Natural killer cell treated with Interleukin-12 subunit alpha and Interleukin-12 subunit beta and Interleukin-15 and Interleukin-18, amount 100 ng/mL, for 72 hours (primary cell): ENCODE data around the gene SSH2. TPM values are rescaled to one million over a fixed set of nuclear protein-coding genes. Genes with fewer than 3 reads are reported as not detected.

Source experiments
- ATAC-seq, 2 donors: fragments of 150-1000 bp; cut with Tn5 transposase in 1 of 2; sonication (Bioruptor Pico), chemical (Tn5 transposase) in 1 of 2; 2 replicates each; pipeline ENCODE4 v1.10.0; 2021
- DNase-seq: peaks from one replicate; pipeline ENCODE4 v3.0.0; 2022; ENCODE audit warnings: low spot score
- H3K27ac Mint-ChIP-seq, 2 donors: 1 replicate in 1 of 2; 2 replicates in 1 of 2; pipeline ENCODE4 v1.8.0; 2022; ENCODE audit warnings: mixed read lengths in 2 of 2, mild to moderate bottlenecking in 1 of 2, moderate library complexity in 1 of 2
- H3K27me3 Mint-ChIP-seq, 2 donors: 1 replicate in 1 of 2; 2 replicates in 1 of 2; pipeline ENCODE4 v1.8.0; 2022; ENCODE audit warnings: mixed read lengths in 2 of 2
- H3K36me3 Mint-ChIP-seq: one replicate; pipeline ENCODE4 v1.8.0; 2022; ENCODE audit warnings: mixed read lengths
- H3K4me1 Mint-ChIP-seq, 2 donors: 1 replicate in 1 of 2; 2 replicates in 1 of 2; pipeline ENCODE4 v1.8.0; 2022; ENCODE audit warnings: low read depth in 2 of 2, mixed read lengths in 2 of 2, mild to moderate bottlenecking in 1 of 2
- H3K4me3 Mint-ChIP-seq: one replicate; pipeline ENCODE4 v1.8.0; 2022; ENCODE audit warnings: mixed read lengths
- H3K9me3 Mint-ChIP-seq: 2 replicates; pipeline ENCODE4 v1.8.0; 2022; ENCODE audit warnings: mixed read lengths
- total RNA-seq, 2 donors: library from RNA; stranded (reverse); gene quantifications; one replicate each; pipeline ENCODE4 v1.2.3, GENCODE V29; 2022

Gene SSH2
- total RNA-seq, 2 donors from 2014 or later: 44.4 to 72.2 TPM

DNA sequence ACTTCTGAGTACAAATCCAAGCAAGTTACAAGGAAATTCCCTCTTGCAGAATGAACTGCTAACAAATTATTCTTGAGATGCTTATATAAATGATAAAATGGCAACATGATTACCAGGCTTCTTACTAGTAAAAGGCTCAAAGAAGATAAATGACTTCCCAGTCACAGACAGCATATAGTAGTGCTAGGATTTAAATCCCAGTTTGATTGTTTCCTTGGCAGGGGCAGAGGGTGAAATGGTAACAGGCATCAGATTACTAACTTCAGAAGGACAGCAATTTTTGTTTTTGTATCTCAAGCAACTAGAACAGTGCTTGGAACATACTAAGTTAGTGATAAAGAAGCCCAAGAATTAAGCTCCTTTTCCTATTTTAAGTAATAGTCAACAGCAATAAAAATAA is 102.8 kb downstream of the SSH2 start:
- Mint-ChIP-seq H3K27me3 (no peaks in the 10 kb centered on the region), H3K4me3 (no peak overlapping the region), H3K4me1 (peaks cover 9 to 12% of the 10 kb centered on the region in 2 donors), H3K9me3 (no peaks in the 10 kb centered on the region), H3K36me3 (no peaks in the 10 kb centered on the region), H3K27ac (no peak overlapping the region)
- no peak for DNase-seq
- no peak for ATAC-seq

DNA sequence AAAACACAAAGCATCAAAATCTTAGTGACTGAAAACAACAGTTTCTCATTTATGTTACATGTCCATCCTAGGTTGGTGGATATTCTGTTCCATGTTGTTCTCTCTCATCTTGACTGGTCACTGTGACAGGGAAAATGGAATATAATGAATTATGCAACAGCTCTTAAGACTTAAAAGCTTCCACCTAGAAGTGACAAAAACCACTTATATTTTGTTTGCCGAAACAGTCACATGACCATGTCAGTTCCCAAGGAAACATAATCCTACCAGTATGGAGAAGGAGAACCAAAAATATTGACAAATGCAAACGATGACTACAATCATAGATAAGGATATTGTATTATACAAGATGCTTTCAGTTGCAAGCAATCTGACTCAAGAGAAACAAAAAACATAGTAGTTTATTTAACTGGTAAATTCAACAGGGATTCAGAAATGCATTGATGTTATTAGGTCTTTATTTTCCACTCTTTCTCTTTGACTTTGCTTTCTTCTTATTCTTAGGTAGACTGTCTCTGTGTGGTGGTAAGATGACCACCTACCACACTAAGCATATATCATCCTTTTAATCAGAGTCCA is 103.8 kb downstream of the SSH2 start:
- no peaks in the 10 kb centered on the region for H3K27me3 Mint-ChIP-seq
- H3K36me3 Mint-ChIP-seq: no peaks in the 10 kb centered on the region
- ATAC-seq (no peak), DNase-seq (no peak)
- H3K27ac Mint-ChIP-seq: no peak overlapping the region
- H3K4me1 Mint-ChIP-seq: peaks cover 9 to 12% of the 10 kb centered on the region in 2 donors
- H3K9me3 Mint-ChIP-seq: no peaks in the 10 kb centered on the region
- no peak overlapping the region for H3K4me3 Mint-ChIP-seq

DNA sequence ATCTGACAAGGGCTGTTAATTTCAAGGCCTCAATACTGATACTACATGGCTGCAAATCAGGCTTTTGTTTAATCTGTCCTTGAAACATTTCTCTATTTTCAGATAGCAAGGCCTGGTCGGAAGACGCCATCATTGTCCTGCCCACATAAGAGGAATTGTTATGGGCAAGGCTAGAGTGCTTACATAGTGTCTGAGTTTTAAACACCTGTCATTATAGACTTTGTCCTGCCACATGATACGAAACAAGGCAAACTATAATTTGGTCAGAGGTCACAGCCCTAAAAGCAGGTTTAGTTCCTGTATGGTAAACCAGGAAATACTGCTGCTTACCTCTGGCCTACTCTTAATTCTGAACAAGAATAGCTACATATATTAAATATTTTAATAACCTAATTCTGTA is 104.4 kb downstream of the SSH2 start:
- Mint-ChIP-seq H3K27ac (no peak overlapping the region), H3K4me1 (peaks cover 6 to 9% of the 10 kb centered on the region in 2 donors), H3K27me3 (no peaks in the 10 kb centered on the region), H3K9me3 (no peaks in the 10 kb centered on the region), H3K4me3 (no peak overlapping the region), H3K36me3 (no peaks in the 10 kb centered on the region)
- ATAC-seq (no peak), DNase-seq (no peak)

DNA sequence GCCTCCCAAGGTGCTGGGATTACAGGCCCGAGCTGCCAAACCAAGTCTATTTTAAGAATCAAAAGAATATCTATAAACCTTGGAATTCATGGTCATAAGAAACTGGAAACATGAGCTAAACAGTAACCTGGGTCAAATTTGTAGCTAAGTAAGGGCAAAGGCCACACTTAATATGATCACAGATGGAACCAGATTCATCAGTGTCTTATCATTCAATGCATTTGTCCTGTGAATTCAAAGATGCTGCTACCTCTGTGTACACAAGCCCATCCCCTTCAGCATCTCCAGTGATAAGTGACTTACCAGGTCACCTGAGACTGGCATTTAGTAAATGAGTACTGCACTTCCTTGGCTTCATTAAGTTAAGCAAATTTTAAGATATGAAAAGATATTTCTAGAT is 108.1 kb downstream of the SSH2 start:
- Mint-ChIP-seq H3K9me3 (no peaks in the 10 kb centered on the region), H3K4me1 (peaks cover 0 to 5% of the 10 kb centered on the region in 2 donors), H3K27ac (no peak overlapping the region), H3K27me3 (no peaks in the 10 kb centered on the region), H3K4me3 (no peak overlapping the region), H3K36me3 (no peaks in the 10 kb centered on the region)
- ATAC-seq (no peak), DNase-seq (no peak)

DNA sequence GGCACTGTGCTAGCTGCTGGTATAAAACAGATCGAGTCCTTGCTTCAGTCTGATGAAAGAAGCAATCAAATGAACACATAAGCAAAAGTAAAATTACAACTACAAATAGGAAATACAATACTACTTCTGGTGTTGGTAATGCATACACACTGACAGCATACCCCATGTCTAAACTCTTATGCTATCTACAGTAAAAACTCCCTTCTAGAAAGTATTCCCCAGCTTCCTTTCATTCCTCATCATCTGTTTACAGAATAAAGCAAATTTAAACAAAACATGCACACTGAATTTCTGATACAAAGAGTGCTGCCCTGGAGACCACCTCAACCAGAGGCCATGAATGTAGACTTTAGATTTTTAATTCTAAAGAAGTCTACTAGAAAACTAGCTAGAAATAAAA is 109.6 kb downstream of the SSH2 start:
- no peaks in the 10 kb centered on the region for H3K36me3 Mint-ChIP-seq
- no peak overlapping the region for H3K4me3 Mint-ChIP-seq
- DNase-seq (no peak), ATAC-seq (no peak)
- peaks cover 0 to 5% of the 10 kb centered on the region in 2 donors for H3K4me1 Mint-ChIP-seq
- H3K27ac Mint-ChIP-seq: no peak overlapping the region
- H3K27me3 Mint-ChIP-seq: no peaks in the 10 kb centered on the region
- H3K9me3 Mint-ChIP-seq: no peaks in the 10 kb centered on the region

DNA sequence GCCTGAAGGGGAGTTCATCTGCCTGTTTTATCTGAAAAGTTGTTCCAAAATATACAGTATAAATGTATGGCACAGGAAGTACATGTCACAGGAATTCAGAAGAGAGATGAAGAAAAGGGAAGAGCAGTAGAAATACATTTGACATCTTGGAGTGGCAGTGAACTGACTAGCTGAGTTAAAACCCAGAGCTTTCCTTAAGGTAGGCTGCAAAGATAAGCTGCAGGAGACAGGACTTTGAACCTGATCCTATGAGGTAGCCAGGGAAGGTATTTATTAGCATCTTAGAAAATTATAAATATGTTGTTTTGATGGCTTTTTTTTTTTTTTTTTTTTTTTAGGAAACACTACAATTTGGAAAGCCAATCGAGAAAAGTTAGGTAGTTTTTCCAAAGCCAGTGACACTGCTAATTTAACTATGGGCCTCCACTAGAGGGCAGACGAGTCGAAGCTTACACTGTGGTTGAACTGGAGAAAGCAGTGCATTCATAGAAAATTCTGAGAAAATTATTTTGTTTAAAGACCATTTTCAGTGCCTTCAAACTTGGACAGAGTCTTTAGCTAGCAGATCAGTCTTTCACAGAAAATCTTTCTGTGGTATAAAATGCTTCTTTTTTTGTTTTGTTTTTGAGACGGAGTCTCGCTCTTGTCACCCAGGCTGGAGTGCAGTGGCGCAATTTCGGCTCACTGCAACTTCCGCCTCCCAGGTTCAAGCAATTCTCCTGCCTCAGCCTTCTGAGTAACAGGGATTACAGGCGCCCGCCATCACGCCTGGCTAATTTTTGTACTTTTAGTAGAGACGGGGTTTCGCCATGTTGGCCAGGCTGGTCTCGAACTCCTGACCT is 122.3 kb downstream of the SSH2 start:
- Mint-ChIP-seq H3K36me3 (no peaks in the 10 kb centered on the region), H3K27me3 (no peaks in the 10 kb centered on the region), H3K4me1 (peaks cover 0 to 3% of the 10 kb centered on the region in 2 donors), H3K9me3 (no peaks in the 10 kb centered on the region), H3K4me3 (no peak overlapping the region), H3K27ac (no peak overlapping the region)
- ATAC-seq (peak; percentile 71 to 82), DNase-seq (peak; percentile 73)

DNA sequence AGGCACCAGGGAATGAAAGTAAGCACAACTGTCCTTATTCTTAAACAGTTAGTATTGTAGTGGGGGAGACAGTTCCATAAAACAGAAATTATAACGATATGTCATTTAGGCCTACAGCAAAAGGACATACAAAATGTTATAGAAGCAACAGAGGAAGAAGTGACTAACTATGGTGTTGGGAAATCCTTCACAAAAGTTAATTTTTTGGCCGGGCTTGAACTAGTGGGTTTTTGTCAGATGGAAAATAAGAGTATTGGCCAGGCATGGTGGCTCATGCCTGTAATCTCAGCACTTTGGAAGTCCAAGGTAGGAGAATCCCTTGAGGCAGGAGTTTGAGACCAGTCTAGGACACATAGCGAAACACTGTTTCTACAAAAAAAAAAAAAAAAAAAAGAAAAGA is 127.8 kb downstream of the SSH2 start:
- ATAC-seq (no peak), DNase-seq (no peak)
- H3K27ac Mint-ChIP-seq: no peak overlapping the region
- no peaks in the 10 kb centered on the region for H3K9me3 Mint-ChIP-seq
- H3K4me3 Mint-ChIP-seq: no peak overlapping the region
- H3K4me1 Mint-ChIP-seq: peaks cover 0 to under 1% of the 10 kb centered on the region in 2 donors
- H3K27me3 Mint-ChIP-seq: no peaks in the 10 kb centered on the region
- H3K36me3 Mint-ChIP-seq: no peaks in the 10 kb centered on the region

DNA sequence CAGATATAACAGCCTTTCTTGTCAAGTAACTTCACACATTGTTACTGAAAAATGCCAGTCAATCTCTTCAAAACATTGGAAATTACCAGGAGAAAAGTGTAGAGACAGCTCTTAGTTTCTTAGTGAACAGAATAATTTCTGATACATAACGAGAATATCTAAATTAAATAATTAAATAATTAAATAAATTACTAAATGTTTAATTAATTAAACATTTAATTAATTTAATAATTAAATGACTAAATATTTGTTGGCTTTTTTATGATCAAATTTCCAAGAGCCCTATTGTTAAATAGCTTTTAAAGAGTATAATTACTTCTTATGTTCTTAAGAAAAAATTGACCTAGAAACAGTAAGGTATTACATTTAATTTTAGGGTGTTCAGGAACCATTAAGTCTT is 129.6 kb downstream of the SSH2 start:
- ATAC-seq: no peak
- DNase-seq: no peak
- no peaks in the 10 kb centered on the region for H3K36me3 Mint-ChIP-seq
- no peak overlapping the region for H3K4me3 Mint-ChIP-seq
- H3K27ac Mint-ChIP-seq: no peak overlapping the region
- H3K4me1 Mint-ChIP-seq: no peaks in the 10 kb centered on the region
- H3K9me3 Mint-ChIP-seq: no peaks in the 10 kb centered on the region
- no peaks in the 10 kb centered on the region for H3K27me3 Mint-ChIP-seq

DNA sequence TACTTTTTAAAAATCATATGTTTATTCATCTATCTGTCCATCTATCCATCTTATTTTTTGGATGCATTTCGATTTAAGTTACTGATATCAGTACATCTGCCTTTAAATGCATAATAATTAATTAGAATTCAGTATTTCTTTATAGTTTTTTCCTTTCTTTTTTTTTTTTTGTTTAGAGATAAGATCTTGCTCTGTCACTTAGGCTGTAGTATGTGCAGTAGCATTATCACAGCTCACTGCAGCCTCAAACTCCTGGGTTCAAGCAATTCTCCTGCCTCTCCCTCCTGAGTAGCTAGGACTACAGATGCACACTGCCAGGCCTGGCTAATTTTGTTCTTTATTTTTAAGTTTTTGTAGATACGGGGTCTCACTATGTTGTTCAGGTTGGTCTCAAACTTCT is 133.4 kb downstream of the SSH2 start:
- DNase-seq (no peak), ATAC-seq (no peak)
- Mint-ChIP-seq H3K4me1 (no peaks in the 10 kb centered on the region), H3K27me3 (no peaks in the 10 kb centered on the region), H3K36me3 (no peaks in the 10 kb centered on the region), H3K9me3 (no peaks in the 10 kb centered on the region), H3K4me3 (no peak overlapping the region), H3K27ac (no peak overlapping the region)

DNA sequence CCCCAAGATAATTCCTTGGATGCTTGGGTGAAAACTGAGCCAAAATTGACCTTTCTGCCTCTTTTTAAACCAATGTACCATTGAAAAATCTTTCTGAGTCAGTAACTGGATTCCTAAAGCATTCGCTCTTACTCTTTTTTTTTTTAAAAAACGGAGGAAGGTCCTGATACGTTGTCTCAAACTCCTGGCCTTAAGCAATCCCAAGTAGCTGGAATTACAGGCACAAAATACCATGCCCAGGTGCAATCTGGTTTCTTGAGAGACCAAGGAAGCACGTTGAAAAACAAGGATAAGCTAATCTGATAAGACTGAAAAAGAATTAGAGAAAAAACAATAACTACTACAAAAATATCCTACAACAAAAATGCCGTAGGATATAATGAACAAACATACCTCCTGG is 136.5 kb downstream of the SSH2 start:
- DNase-seq (no peak), ATAC-seq (no peak)
- H3K4me3 Mint-ChIP-seq: no peak overlapping the region
- no peak overlapping the region for H3K27ac Mint-ChIP-seq
- no peaks in the 10 kb centered on the region for H3K27me3 Mint-ChIP-seq
- peaks cover 0 to 4% of the 10 kb centered on the region in 2 donors for H3K4me1 Mint-ChIP-seq
- no peaks in the 10 kb centered on the region for H3K9me3 Mint-ChIP-seq
- H3K36me3 Mint-ChIP-seq: no peaks in the 10 kb centered on the region

DNA sequence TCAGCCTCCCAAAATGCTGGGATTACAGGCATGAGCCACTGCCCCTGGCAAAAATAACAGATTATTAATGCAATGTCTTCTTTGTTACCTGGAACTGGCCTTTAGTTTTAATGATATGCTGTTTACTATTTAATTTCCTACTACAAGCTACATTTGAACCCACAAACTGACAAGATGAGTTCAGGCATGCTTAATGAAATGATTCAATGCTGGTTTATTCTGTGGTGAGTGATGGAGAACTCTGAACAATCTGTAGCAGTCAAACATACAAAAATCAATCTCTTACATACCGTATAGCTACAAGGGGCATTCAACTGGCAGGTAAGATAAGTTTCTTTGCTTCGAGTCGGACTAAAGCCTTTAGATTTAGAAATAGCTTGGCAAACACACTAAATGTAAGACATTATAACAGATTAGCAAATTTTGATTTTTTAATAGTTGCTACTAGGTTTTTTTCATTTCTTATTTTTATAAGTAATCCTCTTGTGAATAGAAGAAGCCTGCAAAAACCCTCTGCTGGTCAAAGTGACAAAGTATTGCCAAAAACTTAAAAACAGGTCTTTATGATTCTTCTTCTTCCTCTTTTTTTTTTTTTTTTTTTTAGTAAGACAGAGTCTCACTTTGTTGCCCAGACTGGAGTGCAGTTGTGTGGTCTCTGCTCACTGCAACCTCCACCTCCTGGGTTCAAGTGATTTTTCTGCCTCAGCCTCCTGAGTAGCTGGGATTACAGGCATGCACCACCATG is 138.5 kb downstream of the SSH2 start:
- ATAC-seq (no peak), DNase-seq (no peak)
- Mint-ChIP-seq H3K9me3 (no peaks in the 10 kb centered on the region), H3K4me1 (peaks cover 0 to 4% of the 10 kb centered on the region in 2 donors), H3K4me3 (no peak overlapping the region), H3K27ac (no peak overlapping the region), H3K27me3 (no peaks in the 10 kb centered on the region), H3K36me3 (no peaks in the 10 kb centered on the region)

DNA sequence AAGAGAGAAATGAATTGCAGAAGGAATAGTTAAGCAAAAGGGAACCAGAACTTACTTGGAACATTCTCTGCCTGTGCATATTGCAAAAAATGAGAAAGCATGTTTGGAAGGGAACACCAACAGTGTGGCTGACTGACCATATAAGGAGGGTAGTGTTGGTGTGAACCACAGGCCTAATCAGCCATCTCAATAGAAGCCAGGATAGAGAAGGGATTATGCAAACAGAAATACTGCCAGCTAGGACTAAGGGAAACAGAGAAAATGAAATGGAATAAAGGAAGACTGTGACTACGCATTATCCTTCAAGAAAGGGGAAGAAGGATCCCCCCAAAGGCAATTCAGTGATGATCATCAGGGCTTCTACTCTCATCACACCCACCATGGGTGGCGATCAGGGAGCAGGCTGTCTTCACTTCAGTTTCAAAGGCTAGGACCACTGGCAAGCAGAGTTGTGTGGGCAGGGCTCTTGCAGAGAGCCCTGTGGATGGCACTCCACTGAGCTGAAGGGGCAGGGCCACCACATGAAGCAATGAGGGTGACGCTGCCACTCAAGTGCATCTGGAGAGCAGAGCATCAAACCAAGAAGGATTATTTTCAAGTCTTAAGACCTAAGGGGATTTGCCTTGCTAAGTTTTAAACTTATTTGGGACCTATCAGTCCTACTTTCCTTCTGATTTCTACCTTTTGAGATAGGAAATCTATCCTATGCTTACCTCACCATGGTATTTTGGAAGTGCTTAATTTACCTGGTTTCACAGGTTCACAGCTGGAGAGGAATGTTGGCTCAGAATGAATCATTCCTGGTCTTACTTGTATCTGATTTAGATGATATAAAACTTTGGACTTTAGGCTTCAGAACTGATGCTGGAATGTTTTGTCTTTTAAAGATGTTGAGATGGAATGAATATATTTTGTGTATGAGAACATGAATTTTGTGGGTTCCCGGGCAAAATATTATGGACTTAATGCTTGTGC is 140.5 kb downstream of the SSH2 start:
- ATAC-seq: no peak
- no peaks in the 10 kb centered on the region for H3K36me3 Mint-ChIP-seq
- no peaks in the 10 kb centered on the region for H3K27me3 Mint-ChIP-seq
- no peaks in the 10 kb centered on the region for H3K9me3 Mint-ChIP-seq
- peaks cover 0 to 4% of the 10 kb centered on the region in 2 donors for H3K4me1 Mint-ChIP-seq
- DNase-seq: no peak
- no peak overlapping the region for H3K27ac Mint-ChIP-seq
- H3K4me3 Mint-ChIP-seq: no peak overlapping the region

DNA sequence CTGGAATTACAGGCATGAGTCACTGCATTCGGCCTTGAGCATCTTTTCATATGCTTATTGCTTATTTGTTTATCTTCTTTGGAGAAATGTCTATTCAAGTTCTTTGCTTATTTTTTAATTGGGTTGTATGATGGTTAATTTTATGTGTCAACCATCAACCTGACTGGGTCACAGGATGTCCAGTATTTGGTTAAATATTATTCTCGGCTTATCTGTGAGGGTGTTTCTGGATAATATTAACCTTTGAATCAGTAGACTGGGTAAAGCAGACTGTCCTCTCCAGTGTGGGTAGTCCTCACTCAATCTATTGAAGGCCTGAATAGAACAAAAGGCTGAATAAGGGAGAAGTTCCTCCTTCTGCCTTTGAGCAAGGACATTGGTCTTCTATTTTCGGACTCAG is 142.0 kb downstream of the SSH2 start:
- no peak overlapping the region for H3K4me3 Mint-ChIP-seq
- no peak overlapping the region for H3K27ac Mint-ChIP-seq

More for the DNA sequence above, 142.0 kb downstream of the SSH2 start:
- ATAC-seq: no peak
- H3K36me3 Mint-ChIP-seq: no peaks in the 10 kb centered on the region
- DNase-seq: no peak
- H3K9me3 Mint-ChIP-seq: no peaks in the 10 kb centered on the region
- peaks cover 0 to 4% of the 10 kb centered on the region in 2 donors for H3K4me1 Mint-ChIP-seq
- H3K27me3 Mint-ChIP-seq: no peaks in the 10 kb centered on the region
